Astrocyte (in vitro differentiated cells and primary cell): ENCODE results near the gene HPS5. TPM values are rescaled to one million over a fixed set of nuclear protein-coding genes. Genes with fewer than 3 reads are reported as not detected.

Source experiments
- DNase-seq: peaks from one replicate; pipeline ENCODE4 v3.0.0-alpha.2; 2010; ENCODE audit warnings: low read depth
- FAIRE-seq: peaks from 2 replicates; lab custom pipeline; 2011; peaks lifted over from hg19 to GRCh38; lab: Jason Lieb, UNC
- H2AFZ ChIP-seq: 2 replicates; pipeline ENCODE4 v1.6.0; 2012; ENCODE audit warnings: low read depth, low read length, inconsistent platforms
- H3K27ac ChIP-seq: 2 replicates; pipeline ENCODE4 v1.5.1; 2011; ENCODE audit warnings: low read depth, low read length, inconsistent platforms
- H3K27me3 ChIP-seq: 2 replicates; pipeline ENCODE4 v1.6.0; 2011; ENCODE audit warnings: low read length, inconsistent platforms; ENCODE audit not compliant: insufficient read depth
- H3K36me3 ChIP-seq: 2 replicates; pipeline ENCODE4 v1.5.1; 2011; ENCODE audit warnings: low read length, inconsistent platforms; ENCODE audit not compliant: insufficient read depth
- H3K4me1 ChIP-seq: 2 replicates; pipeline ENCODE4 v1.5.1; 2011; ENCODE audit warnings: low read length, inconsistent platforms; ENCODE audit not compliant: insufficient read depth
- H3K4me2 ChIP-seq: 2 replicates; pipeline ENCODE4 v1.6.0; 2012; ENCODE audit warnings: low read length, inconsistent platforms
- H3K4me3 ChIP-seq: 2 replicates; pipeline ENCODE4 v1.5.1; 2011; ENCODE audit warnings: low read depth, mild to moderate bottlenecking, low read length, inconsistent platforms; ENCODE audit not compliant: insufficient read depth
- H3K79me2 ChIP-seq: 2 replicates; pipeline ENCODE4 v1.6.0; 2012; ENCODE audit warnings: mild to moderate bottlenecking, low read length, inconsistent platforms; ENCODE audit not compliant: insufficient read depth
- H3K9ac ChIP-seq: 2 replicates; pipeline ENCODE4 v1.6.0; 2012; ENCODE audit warnings: mild to moderate bottlenecking, low read length, inconsistent platforms
- H3K9me3 ChIP-seq: 2 replicates; pipeline ENCODE4 v1.5.1; 2012; ENCODE audit warnings: low read depth, mild to moderate bottlenecking, low read length, inconsistent platforms; ENCODE audit not compliant: insufficient read depth
- H4K20me1 ChIP-seq: 2 replicates; pipeline ENCODE4 v1.6.0; 2012; ENCODE audit warnings: low read length, inconsistent platforms; ENCODE audit not compliant: insufficient read depth
- H3K27ac Mint-ChIP-seq: one replicate; pipeline ENCODE4 v1.8.0; 2021; ENCODE audit warnings: mild to moderate bottlenecking, mixed read lengths; ENCODE audit not compliant: unreplicated experiment
- H3K27me3 Mint-ChIP-seq: one replicate; pipeline ENCODE4 v1.8.0; 2021; ENCODE audit warnings: low read depth, mixed read lengths; ENCODE audit not compliant: unreplicated experiment
- H3K36me3 Mint-ChIP-seq: one replicate; pipeline ENCODE4 v1.8.0; 2021; ENCODE audit warnings: low read depth, mixed read lengths; ENCODE audit not compliant: unreplicated experiment
- H3K4me1 Mint-ChIP-seq: one replicate; pipeline ENCODE4 v1.8.0; 2021; ENCODE audit warnings: low read depth, mixed read lengths; ENCODE audit not compliant: unreplicated experiment
- H3K4me3 Mint-ChIP-seq: one replicate; pipeline ENCODE4 v1.8.0; 2021; ENCODE audit warnings: mild to moderate bottlenecking, moderate library complexity, mixed read lengths; ENCODE audit not compliant: unreplicated experiment
- H3K9me3 Mint-ChIP-seq: one replicate; pipeline ENCODE4 v1.8.0; 2021; ENCODE audit warnings: mild to moderate bottlenecking, mixed read lengths; ENCODE audit not compliant: unreplicated experiment
- CTCF ChIP-seq: IDR thresholded peaks from 2 replicates; pipeline ENCODE4 v1.5.1; 2011; ENCODE audit warnings: low read depth, mild to moderate bottlenecking, inconsistent platforms, low read length, moderate library complexity; ENCODE audit not compliant: insufficient read depth
- EZH2 ChIP-seq: IDR thresholded peaks from 2 replicates; pipeline ENCODE4 v1.6.1; 2012; ENCODE audit warnings: mild to moderate bottlenecking, low read length, inconsistent platforms; ENCODE audit not compliant: insufficient read depth
- total RNA-seq: library from RNA; stranded (reverse); gene quantifications from 2 replicates; pipeline ENCODE4 v1.2.1, GENCODE V29; 2021

The HPS5 gene
- total RNA-seq, 1 donor from 2014 or later: 22.6 TPM

GRCh38 chr11:18229501-18229900 lies 92.4 kb downstream of the HPS5 start:
- no peak for DNase-seq
- TF ChIP-seq CTCF: no peak
- TF ChIP-seq EZH2: no peak
- no peak overlapping the region for H3K27ac ChIP-seq
- H3K36me3 ChIP-seq: no peaks in the 10 kb centered on the region
- peaks cover 12% of the 10 kb centered on the region for H3K27me3 Mint-ChIP-seq
- H2AFZ ChIP-seq: no peak overlapping the region
- H3K79me2 ChIP-seq: no peaks in the 10 kb centered on the region
- H3K4me3 Mint-ChIP-seq: no peak overlapping the region
- no peaks in the 10 kb centered on the region for H3K4me1 ChIP-seq
- no peak overlapping the region for H3K27ac Mint-ChIP-seq
- H3K9me3 ChIP-seq: no peaks in the 10 kb centered on the region
- H3K4me2 ChIP-seq: no peak overlapping the region
- H3K36me3 Mint-ChIP-seq: no peaks in the 10 kb centered on the region
- no peak for FAIRE-seq
- H4K20me1 ChIP-seq: no peaks in the 10 kb centered on the region
- H3K4me3 ChIP-seq: no peak overlapping the region
- H3K9ac ChIP-seq: no peak overlapping the region
- H3K4me1 Mint-ChIP-seq: no peaks in the 10 kb centered on the region
- H3K27me3 ChIP-seq: no peaks in the 10 kb centered on the region
- peaks cover 2% of the 10 kb centered on the region for H3K9me3 Mint-ChIP-seq

Other genes starting within 250 kb of the HPS5 start
- gene SAAL1, start 216.1 kb downstream of the HPS5 start, total RNA-seq: 13.1 and 13.4 TPM in 2 replicates
- gene MRGPRX3, start 189.6 kb downstream of the HPS5 start, total RNA-seq: not detected in 2 replicates
- gene MRGPRX4, start 149.3 kb downstream of the HPS5 start, total RNA-seq: not detected in 2 replicates
- gene SAA4, start 85.3 kb downstream of the HPS5 start, total RNA-seq: not detected in 2 replicates
- gene SAA2, start 73.5 kb downstream of the HPS5 start, total RNA-seq: not detected in 2 replicates
- 0.43 TPM in 1 of 2 replicates, not detected in the other for gene SAA1, start 55.9 kb downstream of the HPS5 start, total RNA-seq
- 41.5 and 47.8 TPM in 2 replicates for gene GTF2H1, start 427 bp upstream of the HPS5 start, total RNA-seq
- gene LDHA, start 72.4 kb upstream of the HPS5 start, total RNA-seq: 852 and 929 TPM in 2 replicates
- not detected in 2 replicates for gene LDHC, start 90.2 kb upstream of the HPS5 start, total RNA-seq
- gene LDHAL6A, start 133.7 kb upstream of the HPS5 start, total RNA-seq: not detected in 2 replicates
- gene TSG101, start 204.8 kb upstream of the HPS5 start, total RNA-seq: 53.1 and 58.5 TPM in 2 replicates